Activated naive CD4-positive, alpha-beta T cell treated with anti-CD3 and anti-CD28 coated beads, Interleukin-2, amount 10 ng/mL, durations not matched to agents 7 days and 5 days (primary cell): ENCODE data around the gene CRYBG1.
"Not testable (repeated sequence)": the region's sequence is repeated elsewhere in the genome, so short reads cannot be mapped to it uniquely, and the experiment has no call there.

Experiments
- CTCF ChIA-PET: fragments of 350-600 bp; sonication (Branson Sonifier 250); formaldehyde crosslinking; loops from one replicate; lab custom pipeline; 2021; ENCODE audit warnings: antibody characterized with exemption; lab: Charles Lee
- DNase-seq: peaks from one replicate; pipeline ENCODE4 v3.0.0-alpha.2; 2020
- H3K27ac Mint-ChIP-seq: one replicate; pipeline ENCODE4 v1.8.0; 2021; ENCODE audit warnings: mild to moderate bottlenecking, moderate library complexity, mixed read lengths
- H3K27me3 Mint-ChIP-seq: one replicate; pipeline ENCODE4 v1.8.0; 2021; ENCODE audit warnings: mild to moderate bottlenecking, mixed read lengths
- H3K36me3 Mint-ChIP-seq: one replicate; pipeline ENCODE4 v1.8.0; 2021; ENCODE audit warnings: mixed read lengths
- H3K4me1 Mint-ChIP-seq: one replicate; pipeline ENCODE4 v1.8.0; 2021; ENCODE audit warnings: mixed read lengths
- H3K4me3 Mint-ChIP-seq: one replicate; pipeline ENCODE4 v1.8.0; 2021; ENCODE audit warnings: mild to moderate bottlenecking, moderate library complexity, mixed read lengths
- H3K9me3 Mint-ChIP-seq: one replicate; pipeline ENCODE4 v1.8.0; 2021; ENCODE audit warnings: mixed read lengths

The CRYBG1 gene

DNA sequence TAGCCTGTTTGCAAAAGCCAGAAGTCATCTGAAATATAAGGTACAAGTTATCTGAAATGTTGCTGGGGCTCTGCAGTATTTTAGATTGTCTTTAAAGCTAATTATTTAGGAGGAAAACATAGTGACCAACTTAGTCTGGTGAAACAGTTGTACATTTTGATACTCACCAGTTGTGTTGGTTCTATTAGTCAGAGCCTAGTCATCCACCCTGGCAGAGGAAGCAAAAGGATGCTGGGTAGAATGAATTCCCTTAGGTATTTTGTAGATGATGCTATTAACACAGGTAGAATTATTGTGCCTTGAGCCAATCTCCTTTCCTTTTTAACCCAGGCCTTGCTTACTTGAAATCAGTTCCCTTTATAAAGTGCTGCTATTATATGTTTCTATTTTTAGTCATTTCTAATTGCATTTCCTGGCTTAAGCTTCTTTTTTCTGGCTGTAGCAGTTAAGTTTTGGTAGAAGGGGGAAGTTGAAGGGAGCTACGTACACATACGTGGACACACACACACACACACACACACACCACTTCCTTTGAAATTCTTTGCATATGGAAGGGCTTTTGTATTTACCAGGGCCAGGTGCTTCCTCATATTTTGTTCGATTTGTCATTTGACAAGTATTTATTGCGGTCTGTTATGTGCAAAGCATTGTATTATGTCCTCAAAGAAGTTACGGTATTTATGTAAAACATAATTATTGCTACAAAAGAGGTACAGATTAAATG lies 186.3 kb downstream of the CRYBG1 start:
- DNase-seq: no peak
- Mint-ChIP-seq H3K4me3 (no peak overlapping the region), H3K36me3 (peaks cover 74% of the 10 kb centered on the region), H3K27ac (peak overlapping the region; percentile 6), H3K27me3 (no peaks in the 10 kb centered on the region), H3K9me3 (peaks cover 3% of the 10 kb centered on the region), H3K4me1 (peaks cover 16% of the 10 kb centered on the region)
- CTCF ChIA-PET: interaction anchor here (1.9 kb wide), 1 partner anchor 35 kb away, joined by 6 read pairs; no protein-coding TSS in a partner anchor

DNA sequence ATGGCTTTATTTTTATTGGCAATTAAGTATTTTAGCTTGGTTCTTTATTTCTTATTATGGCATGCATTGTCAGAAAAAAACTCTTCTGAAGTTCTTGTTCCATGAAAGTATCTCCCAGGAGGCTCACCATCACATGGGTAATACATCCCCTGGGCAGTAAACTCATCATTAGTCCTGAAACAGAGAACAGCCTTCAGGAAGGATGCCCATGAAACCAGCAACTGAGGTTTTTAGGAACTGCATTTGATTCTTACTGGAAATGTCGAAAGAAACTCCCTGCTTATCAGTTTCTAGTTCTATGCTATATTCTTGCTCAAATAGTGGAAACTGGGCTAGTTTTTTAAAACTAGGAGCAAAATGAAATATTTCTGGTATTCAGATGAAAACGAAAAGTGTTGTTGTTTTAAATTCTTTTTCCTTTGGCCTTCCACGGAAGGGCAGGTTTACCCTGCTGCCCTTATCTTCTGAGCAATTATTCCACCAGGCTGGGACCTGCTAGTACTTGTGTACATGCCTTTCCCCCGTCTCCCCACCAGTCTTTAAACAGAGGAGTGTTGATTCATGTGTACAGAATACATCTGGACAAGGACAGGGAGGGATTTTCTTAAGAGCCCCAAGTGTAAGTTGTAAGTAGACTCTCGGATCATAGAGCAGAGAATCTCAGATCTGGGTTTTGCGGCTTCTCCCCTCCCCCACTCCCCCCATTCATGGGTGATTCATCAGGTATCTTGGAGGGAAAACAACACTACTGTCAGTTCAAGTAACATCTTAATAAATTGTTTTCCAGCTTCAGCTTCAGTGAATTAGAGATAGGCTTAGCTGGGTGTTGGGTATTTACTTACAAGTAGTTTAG lies 187.3 kb downstream of the CRYBG1 start:
- Mint-ChIP-seq H3K4me1 (peaks cover 16% of the 10 kb centered on the region), H3K27ac (peak overlapping the region; percentile 35), H3K27me3 (no peaks in the 10 kb centered on the region), H3K4me3 (no peak overlapping the region), H3K36me3 (peaks cover 78% of the 10 kb centered on the region), H3K9me3 (peaks cover 3% of the 10 kb centered on the region)
- CTCF ChIA-PET: interaction anchor here (1.3 kb wide), 1 partner anchor 208 kb away, joined by 4 read pairs; no protein-coding TSS in a partner anchor
- peak; percentile 24 for DNase-seq

DNA sequence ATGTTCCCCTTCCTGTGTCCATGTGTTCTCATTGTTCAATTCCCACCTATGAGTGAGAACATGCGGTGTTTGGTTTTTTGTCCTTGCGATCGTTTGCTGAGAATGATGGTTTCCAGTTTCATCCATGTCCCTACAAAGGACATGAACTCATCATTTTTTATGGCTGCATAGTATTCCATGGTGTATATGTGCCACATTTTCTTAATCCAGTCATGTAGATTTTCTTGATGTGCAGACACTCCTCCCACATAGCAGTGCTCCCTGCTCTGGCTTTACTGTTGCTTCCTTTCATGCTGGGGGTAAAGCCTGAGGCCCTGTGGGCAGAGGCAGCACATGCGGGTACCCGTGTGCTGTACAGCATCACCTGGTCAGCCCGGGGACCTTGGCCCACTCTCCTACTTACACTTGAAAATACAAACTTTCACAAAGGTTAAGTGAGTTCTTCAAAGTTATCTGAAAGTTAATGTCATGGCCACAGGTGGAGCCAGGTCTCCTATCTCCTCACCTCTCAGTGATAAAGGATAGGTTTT lies 188.5 kb downstream of the CRYBG1 start:
- H3K27me3 Mint-ChIP-seq, H3K27ac Mint-ChIP-seq, H3K4me3 Mint-ChIP-seq, H3K9me3 Mint-ChIP-seq, DNase-seq, CTCF ChIA-PET: not testable (repeated sequence)
- peaks cover 16% of the 10 kb centered on the region for H3K4me1 Mint-ChIP-seq
- peaks cover 82% of the 10 kb centered on the region for H3K36me3 Mint-ChIP-seq

DNA sequence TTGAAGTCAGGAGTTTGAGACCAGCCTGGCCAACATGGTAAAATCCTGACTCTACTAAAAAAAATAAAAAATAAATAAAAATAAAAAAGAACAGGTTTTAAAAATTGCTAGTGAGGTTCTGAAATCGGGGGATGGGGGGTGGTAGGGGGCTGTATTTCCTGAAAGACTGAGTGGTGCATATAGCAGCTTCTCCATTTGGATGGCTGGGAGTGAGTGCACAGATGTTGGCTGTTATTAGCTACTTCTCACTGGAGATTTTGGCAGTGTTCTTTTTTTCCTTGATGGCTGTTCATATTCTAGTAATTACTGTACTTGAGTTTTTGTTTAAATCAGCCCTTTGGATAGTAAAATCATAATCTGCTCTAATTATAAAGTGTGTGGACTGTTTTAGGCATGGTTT lies 189.0 kb downstream of the CRYBG1 start:
- Mint-ChIP-seq H3K36me3 (peaks cover 79% of the 10 kb centered on the region), H3K4me3 (no peak overlapping the region), H3K27ac (no peak overlapping the region), H3K9me3 (peaks cover 3% of the 10 kb centered on the region), H3K4me1 (peaks cover 16% of the 10 kb centered on the region), H3K27me3 (no peaks in the 10 kb centered on the region)
- DNase-seq: no peak
- CTCF ChIA-PET: no interaction called here

DNA sequence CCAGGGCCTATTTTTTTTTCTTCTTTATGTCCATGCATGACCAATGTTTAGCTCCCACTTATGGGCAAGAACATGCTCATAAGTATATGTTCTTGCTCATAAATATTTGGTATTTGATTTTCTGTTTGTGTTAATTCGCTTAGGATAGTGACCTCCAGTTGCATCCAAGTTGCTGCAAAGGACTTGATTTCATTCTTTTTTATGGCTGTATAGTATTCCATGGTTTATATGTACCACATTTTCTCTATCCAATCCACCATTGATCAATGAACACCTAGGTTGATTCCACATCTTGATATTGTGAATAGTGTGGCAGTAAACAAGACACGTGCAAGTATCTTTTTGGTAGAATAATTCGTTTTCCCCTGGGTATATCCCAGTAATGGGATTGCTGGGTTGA lies 190.6 kb downstream of the CRYBG1 start:
- no peaks in the 10 kb centered on the region for H3K27me3 Mint-ChIP-seq
- DNase-seq: no peak
- no peak overlapping the region for H3K27ac Mint-ChIP-seq
- H3K9me3 Mint-ChIP-seq: peaks cover 3% of the 10 kb centered on the region
- H3K4me3 Mint-ChIP-seq: no peak overlapping the region
- CTCF ChIA-PET: interaction anchor here (1.0 to 1.3 kb wide), 2 partner anchors 15 to 40 kb away, joined by 3 to 4 read pairs; no protein-coding TSS in a partner anchor
- peaks cover 13% of the 10 kb centered on the region for H3K4me1 Mint-ChIP-seq
- peaks cover 69% of the 10 kb centered on the region for H3K36me3 Mint-ChIP-seq

DNA sequence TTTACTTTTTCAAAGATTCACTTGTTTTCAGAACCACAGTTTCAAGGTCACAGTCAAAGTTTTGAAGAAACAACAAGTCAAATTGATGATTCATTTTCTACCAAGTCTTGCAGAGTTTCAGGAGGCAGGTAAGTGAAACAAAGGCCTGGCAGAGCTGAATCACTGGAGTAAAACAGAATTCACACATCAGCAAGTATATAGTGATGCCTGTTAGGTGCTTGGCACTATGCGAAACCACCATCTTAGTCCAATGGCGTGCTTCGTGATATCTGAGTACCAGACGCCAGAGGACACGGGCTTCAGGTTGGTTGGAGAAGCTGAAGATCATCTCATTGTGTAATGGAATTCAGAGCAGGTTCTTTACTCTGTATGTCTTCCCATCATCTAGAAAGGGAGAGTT lies 192.9 kb downstream of the CRYBG1 start:
- DNase-seq: no peak
- CTCF ChIA-PET: interaction anchor here (0.9 to 6.1 kb wide), 6 partner anchors 13 to 108 kb away, joined by 3 to 42 read pairs (median 4); no protein-coding TSS in a partner anchor
- Mint-ChIP-seq H3K9me3 (peaks cover 3% of the 10 kb centered on the region), H3K4me3 (no peak overlapping the region), H3K27ac (peak overlapping the region; percentile 24), H3K36me3 (peaks cover 55% of the 10 kb centered on the region), H3K4me1 (no peaks in the 10 kb centered on the region), H3K27me3 (no peaks in the 10 kb centered on the region)

DNA sequence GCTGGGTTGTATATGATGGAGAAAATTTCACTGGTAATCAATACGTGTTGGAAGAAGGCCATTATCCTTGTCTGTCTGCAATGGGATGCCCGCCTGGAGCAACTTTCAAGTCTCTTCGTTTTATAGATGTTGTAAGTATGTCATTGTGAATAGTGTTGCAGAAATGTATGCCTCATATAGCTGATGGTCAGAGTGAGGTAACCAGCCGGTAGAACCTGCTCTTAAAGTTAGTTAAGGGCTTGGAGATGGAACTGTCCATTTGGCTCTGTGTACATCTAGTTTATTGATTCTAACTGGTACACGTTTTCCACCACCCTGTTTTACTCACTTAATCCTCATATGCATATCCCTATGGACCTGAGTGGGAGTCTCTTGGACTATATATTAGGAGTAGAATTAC lies 195.2 kb downstream of the CRYBG1 start:
- H3K27me3 Mint-ChIP-seq: no peaks in the 10 kb centered on the region
- H3K27ac Mint-ChIP-seq: no peak overlapping the region
- CTCF ChIA-PET: interaction anchor here (0.8 to 6.1 kb wide), 3 partner anchors 17 to 45 kb away, joined by 3 to 42 read pairs (median 3); no protein-coding TSS in a partner anchor
- peaks cover 56% of the 10 kb centered on the region for H3K36me3 Mint-ChIP-seq
- no peak for DNase-seq
- peaks cover 3% of the 10 kb centered on the region for H3K9me3 Mint-ChIP-seq
- H3K4me3 Mint-ChIP-seq: no peak overlapping the region
- no peaks in the 10 kb centered on the region for H3K4me1 Mint-ChIP-seq

DNA sequence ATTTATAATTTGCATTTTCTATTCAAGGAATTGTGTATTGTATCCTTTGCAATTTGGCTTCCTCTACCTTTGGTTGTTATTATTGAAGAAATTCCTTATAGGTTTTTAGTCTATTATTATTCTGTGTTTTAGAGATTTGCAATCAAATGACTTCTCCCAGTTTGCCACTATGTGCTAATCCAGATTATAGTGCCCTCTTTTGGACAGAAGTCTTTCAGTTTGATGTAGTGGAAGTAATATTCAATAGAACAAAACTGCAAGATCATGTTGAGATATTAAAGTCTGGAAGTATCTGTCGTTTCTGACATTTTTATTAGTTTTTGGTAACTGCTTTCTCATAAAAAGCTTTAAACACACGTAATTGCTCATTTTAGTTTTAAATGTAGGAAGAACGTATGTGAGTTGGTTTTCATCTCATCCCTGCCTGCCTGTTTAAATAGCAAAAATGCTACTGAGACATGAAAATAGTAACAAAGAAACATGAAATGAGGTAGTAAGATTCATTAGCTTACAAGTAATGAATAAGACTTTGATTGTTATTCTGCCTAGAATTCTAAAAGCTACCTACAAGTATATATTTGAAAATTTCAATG lies 195.9 kb downstream of the CRYBG1 start:
- H3K4me3 Mint-ChIP-seq: no peak overlapping the region
- no peak overlapping the region for H3K27ac Mint-ChIP-seq
- H3K9me3 Mint-ChIP-seq: no peaks in the 10 kb centered on the region
- DNase-seq: no peak
- H3K36me3 Mint-ChIP-seq: peaks cover 56% of the 10 kb centered on the region
- peaks cover 4% of the 10 kb centered on the region for H3K4me1 Mint-ChIP-seq
- H3K27me3 Mint-ChIP-seq: no peaks in the 10 kb centered on the region
- CTCF ChIA-PET: interaction anchor here (0.7 to 6.1 kb wide), 5 partner anchors 17 to 114 kb away, joined by 3 to 42 read pairs (median 4); no protein-coding TSS in a partner anchor

DNA sequence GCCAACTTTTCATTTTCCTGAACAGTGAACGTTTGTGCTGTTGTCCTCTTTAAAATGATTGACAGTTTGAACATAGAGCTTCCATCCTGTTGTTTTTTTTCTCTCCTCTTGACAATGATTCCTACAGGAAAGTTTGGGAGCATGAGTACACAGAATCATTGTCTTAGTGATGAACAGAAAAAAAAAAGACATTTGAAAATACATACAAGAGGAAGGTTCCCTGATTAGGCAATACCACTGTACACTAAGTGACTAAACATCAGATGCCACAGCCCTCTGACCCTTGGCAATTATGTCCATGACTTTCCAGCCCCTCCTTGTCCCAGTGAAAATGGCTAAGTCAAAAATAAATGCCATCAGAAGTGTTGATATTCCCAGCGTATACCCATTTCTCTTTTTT lies 197.3 kb downstream of the CRYBG1 start:
- Mint-ChIP-seq H3K4me3 (no peak overlapping the region), H3K27ac (no peak overlapping the region), H3K4me1 (peaks cover 5% of the 10 kb centered on the region), H3K36me3 (peaks cover 55% of the 10 kb centered on the region), H3K27me3 (no peaks in the 10 kb centered on the region), H3K9me3 (no peaks in the 10 kb centered on the region)
- CTCF ChIA-PET: interaction anchor here (6.1 kb wide), 1 partner anchor 47 kb away, joined by 42 read pairs; no protein-coding TSS in a partner anchor
- DNase-seq: no peak

DNA sequence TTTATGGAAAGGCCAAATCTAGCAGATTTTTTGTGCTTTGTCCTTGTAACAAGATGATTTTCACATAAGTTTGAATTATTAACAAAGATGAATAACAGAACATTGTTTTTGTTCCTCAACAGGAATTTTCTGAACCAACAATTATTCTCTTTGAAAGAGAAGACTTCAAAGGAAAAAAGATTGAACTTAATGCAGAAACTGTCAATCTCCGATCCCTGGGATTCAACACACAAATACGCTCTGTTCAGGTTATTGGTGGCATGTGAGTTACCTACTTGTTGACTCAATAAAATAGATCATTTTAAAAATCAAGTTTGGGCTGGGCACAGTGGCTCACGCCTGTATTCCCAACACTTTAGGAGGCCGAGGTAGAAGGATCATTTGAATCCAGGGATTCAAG lies 197.8 kb downstream of the CRYBG1 start:
- Mint-ChIP-seq H3K36me3 (peaks cover 49% of the 10 kb centered on the region), H3K27me3 (no peaks in the 10 kb centered on the region), H3K9me3 (no peaks in the 10 kb centered on the region), H3K4me3 (no peak overlapping the region), H3K4me1 (peaks cover 5% of the 10 kb centered on the region), H3K27ac (no peak overlapping the region)
- no peak for DNase-seq
- CTCF ChIA-PET: interaction anchor here (1.2 to 6.1 kb wide), 2 partner anchors 47 kb away, joined by 5 to 42 read pairs; no protein-coding TSS in a partner anchor

DNA sequence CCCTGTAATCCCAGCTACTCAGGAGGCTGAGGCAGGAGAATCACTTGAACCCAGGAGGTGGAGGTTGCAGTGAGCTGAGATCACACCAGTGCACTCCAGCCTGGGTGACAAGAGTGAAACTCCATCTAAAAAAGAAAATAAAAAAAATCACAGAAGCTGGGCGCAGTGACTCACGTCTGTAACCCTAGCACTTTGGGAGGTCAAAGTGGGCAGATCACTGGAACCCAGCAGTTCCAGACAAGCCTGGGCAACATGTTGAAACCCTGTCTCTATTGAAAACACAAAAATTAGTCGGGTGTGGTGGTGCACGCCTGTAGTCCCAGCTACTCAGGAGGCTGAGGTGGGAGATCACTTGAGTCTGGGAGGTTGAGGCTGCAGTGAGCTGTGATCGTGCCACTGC lies 199.1 kb downstream of the CRYBG1 start:
- not testable (repeated sequence) for DNase-seq, H3K27me3 Mint-ChIP-seq, H3K9me3 Mint-ChIP-seq, H3K27ac Mint-ChIP-seq, H3K4me1 Mint-ChIP-seq, H3K4me3 Mint-ChIP-seq
- CTCF ChIA-PET: interaction anchor here (0.6 to 1.2 kb wide), 3 partner anchors 48 to 204 kb away, joined by 3 to 5 read pairs (median 4); no protein-coding TSS in a partner anchor
- peaks cover 46% of the 10 kb centered on the region for H3K36me3 Mint-ChIP-seq

DNA sequence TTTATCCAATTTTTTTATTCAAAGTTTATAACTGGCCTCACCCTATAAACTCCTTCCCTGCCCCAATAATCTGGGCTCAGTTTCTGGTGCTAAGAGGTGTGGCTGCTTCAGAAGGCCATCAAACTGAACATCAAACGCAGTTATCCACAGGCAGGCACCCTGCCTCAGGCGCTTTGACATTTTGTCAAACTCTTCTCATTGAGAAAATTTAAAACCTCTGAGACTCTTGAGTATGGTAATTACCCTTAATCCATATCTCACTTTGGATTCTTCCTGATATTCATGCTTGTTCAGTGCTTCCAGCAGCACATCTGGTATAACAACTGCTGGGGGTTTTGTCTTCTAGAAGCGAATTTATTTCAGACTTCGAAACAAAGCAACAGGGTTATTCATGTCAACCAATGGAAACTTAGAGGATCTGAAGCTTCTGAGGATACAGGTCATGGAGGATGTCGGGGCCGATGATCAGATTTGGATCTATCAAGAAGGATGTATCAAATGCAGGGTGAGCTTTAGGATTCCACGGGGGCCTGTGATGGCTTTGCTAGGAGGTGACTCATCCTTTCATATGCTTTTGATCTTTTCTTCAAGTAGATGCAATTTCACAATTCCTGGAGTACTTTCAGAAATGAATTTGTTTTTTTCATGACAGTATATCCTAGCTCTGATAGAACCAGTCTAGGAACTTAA lies 200.6 kb downstream of the CRYBG1 start:
- Mint-ChIP-seq H3K36me3 (peaks cover 46% of the 10 kb centered on the region), H3K4me1 (peaks cover 5% of the 10 kb centered on the region)

More for the DNA sequence above, 200.6 kb downstream of the CRYBG1 start:
- H3K27me3 Mint-ChIP-seq: no peaks in the 10 kb centered on the region
- H3K27ac Mint-ChIP-seq: no peak overlapping the region
- H3K4me3 Mint-ChIP-seq: no peak overlapping the region
- DNase-seq: no peak
- H3K9me3 Mint-ChIP-seq: no peaks in the 10 kb centered on the region
- CTCF ChIA-PET: interaction anchor here (0.6 to 8.0 kb wide), 4 partner anchors 27 to 161 kb away, joined by 3 to 157 read pairs (median 34); no protein-coding TSS in a partner anchor
